Measurements from ENCODE around the gene THADA. TPM values are rescaled to one million over a fixed set of nuclear protein-coding genes. Genes with fewer than 3 reads are reported as not detected.
"Not testable (repeated sequence)": the region's sequence is repeated elsewhere in the genome, so short reads cannot be mapped to it uniquely, and the experiment has no call there.

THADA gene
- total RNA-seq, 1 experiment from 2014 or later, result 27.5 TPM

- TF ChIP-seq NFATC4 (CRISPR knock-in tag; IDR thresholded peaks at IDR 0.05) (no peak), ZNF317 (CRISPR knock-in tag; IDR thresholded peaks at IDR 0.05; ENCODE audit: borderline replicate concordance, low read depth) (no peak), MAX (CRISPR knock-in tag; IDR thresholded peaks at IDR 0.05) (no peak), ATF2 (CRISPR knock-in tag; IDR thresholded peaks at IDR 0.05; ENCODE audit: borderline replicate concordance, low read depth) (no peak), MYBL2 (CRISPR knock-in tag; IDR thresholded peaks at IDR 0.05) (no peak)
- TF ChIP-seq, protein P1, sequence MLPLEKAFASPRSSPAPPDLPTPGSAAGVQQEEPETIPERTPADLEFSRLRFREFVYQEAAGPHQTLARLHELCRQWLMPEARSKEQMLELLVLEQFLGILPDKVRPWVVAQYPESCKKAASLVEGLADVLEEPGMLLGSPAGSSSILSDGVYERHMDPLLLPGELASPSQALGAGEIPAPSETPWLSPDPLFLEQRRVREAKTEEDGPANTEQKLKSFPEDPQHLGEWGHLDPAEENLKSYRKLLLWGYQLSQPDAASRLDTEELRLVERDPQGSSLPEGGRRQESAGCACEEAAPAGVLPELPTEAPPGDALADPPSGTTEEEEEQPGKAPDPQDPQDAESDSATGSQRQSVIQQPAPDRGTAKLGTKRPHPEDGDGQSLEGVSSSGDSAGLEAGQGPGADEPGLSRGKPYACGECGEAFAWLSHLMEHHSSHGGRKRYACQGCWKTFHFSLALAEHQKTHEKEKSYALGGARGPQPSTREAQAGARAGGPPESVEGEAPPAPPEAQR (CRISPR knock-in tag; IDR thresholded peaks at IDR 0.05), result no peak
- TF ChIP-seq, protein P2, sequence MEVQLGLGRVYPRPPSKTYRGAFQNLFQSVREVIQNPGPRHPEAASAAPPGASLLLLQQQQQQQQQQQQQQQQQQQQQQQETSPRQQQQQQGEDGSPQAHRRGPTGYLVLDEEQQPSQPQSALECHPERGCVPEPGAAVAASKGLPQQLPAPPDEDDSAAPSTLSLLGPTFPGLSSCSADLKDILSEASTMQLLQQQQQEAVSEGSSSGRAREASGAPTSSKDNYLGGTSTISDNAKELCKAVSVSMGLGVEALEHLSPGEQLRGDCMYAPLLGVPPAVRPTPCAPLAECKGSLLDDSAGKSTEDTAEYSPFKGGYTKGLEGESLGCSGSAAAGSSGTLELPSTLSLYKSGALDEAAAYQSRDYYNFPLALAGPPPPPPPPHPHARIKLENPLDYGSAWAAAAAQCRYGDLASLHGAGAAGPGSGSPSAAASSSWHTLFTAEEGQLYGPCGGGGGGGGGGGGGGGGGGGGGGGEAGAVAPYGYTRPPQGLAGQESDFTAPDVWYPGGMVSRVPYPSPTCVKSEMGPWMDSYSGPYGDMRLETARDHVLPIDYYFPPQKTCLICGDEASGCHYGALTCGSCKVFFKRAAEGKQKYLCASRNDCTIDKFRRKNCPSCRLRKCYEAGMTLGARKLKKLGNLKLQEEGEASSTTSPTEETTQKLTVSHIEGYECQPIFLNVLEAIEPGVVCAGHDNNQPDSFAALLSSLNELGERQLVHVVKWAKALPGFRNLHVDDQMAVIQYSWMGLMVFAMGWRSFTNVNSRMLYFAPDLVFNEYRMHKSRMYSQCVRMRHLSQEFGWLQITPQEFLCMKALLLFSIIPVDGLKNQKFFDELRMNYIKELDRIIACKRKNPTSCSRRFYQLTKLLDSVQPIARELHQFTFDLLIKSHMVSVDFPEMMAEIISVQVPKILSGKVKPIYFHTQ (CRISPR knock-in tag; IDR thresholded peaks at IDR 0.05), result no peak
Observed at GRCh38 chr2:43636621-43637020, 40.8 kb upstream of the THADA start (continued).

- ChIA-PET POLR2A (interaction anchor here (0.6 kb wide), 1 partner anchor 533 kb away, joined by 4 read pairs; the partner anchor contains the start of gene PPM1B), CTCF (interaction anchor here (1.1 to 2.1 kb wide), 5 partner anchors 26 to 496 kb away, joined by 3 to 9 read pairs (median 3); no protein-coding TSS in a partner anchor)
- peaks cover 23% of the 10 kb centered on the region for H3K27me3 Mint-ChIP-seq (ENCODE audit: low read depth)
- H3K4me1 Mint-ChIP-seq, result peaks cover 25% of the 10 kb centered on the region
- not testable (repeated sequence) for H3K27ac Mint-ChIP-seq; ATAC-seq; H3K9me3 Mint-ChIP-seq; H3K36me3 Mint-ChIP-seq; DNase-seq (ENCODE audit: low spot score)
- peak overlapping the region; percentile 42; the same call in 1 of the 2 replicates for H3K4me3 Mint-ChIP-seq
Observed at GRCh38 chr2:43636153-43636552, 40.3 kb upstream of the THADA start.

DNA sequence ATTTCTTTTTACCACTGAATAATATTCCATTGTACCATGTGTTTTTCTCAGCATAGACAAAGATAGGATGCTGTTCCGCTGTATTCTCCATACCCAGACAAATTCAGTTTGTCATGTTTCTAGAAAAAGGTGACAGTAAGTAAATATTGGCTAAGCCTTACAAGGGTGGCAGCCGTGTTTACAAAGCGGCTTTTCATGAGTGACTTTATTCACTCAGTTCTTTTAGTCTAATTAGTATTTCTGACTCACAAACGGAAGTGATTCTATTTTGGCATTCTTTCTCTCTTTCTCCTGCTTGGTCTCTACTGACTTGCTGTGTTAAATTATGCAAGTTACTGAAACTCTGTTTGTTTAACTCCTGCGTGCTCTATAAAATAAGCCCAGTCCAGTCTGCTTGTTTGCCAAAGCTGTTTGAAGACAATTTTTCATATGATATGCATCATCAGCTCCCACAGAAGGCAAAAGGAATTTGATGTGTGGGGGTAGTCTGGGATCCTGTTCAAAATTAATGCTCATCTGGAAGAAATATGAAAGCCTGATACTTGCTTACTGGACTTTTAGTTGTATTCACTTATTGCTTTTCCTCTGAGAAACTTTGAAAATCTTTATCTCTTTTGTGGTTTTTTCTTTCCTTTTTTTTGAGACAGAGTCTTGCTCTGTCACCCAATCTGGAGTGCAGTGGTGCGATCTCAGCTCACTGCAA is 38.9 kb upstream of the THADA start:
- no peak for ATAC-seq
- Mint-ChIP-seq H3K4me1 (peaks cover 25% of the 10 kb centered on the region), H3K27ac (no peak overlapping the region), H3K36me3 (peaks cover 4% of the 10 kb centered on the region; the same call in 1 of the 2 replicates), H3K27me3 (ENCODE audit: low read depth) (peaks cover 23% of the 10 kb centered on the region), H3K4me3 (no peak overlapping the region), H3K9me3 (peaks cover 5% of the 10 kb centered on the region)
- ChIA-PET POLR2A (no interaction called here), CTCF (no interaction called here)
- TF ChIP-seq, protein P1 (CRISPR knock-in tag; IDR thresholded peaks at IDR 0.05), result no peak
- TF ChIP-seq GABPB1 (CRISPR knock-in tag; IDR thresholded peaks at IDR 0.05), result peak; percentile 83
- no peak for DNase-seq (ENCODE audit: low spot score)

GRCh38 chr2:43631618-43632317 is 35.9 kb upstream of the THADA start:
- H3K27me3 Mint-ChIP-seq (ENCODE audit: low read depth), result peaks cover 9% of the 10 kb centered on the region
- H3K36me3 Mint-ChIP-seq, result no peaks in the 10 kb centered on the region
- peaks cover 18% of the 10 kb centered on the region for H3K4me1 Mint-ChIP-seq
- POLR2A ChIA-PET, result no interaction called here
- no peak for ATAC-seq
- H3K27ac Mint-ChIP-seq, result no peak overlapping the region
- H3K9me3 Mint-ChIP-seq, result no peaks in the 10 kb centered on the region
- CTCF ChIA-PET, result no interaction called here
- no peak for DNase-seq (ENCODE audit: low spot score)
- no peak overlapping the region for H3K4me3 Mint-ChIP-seq
- TF ChIP-seq PRRX2 (CRISPR knock-in tag; IDR thresholded peaks at IDR 0.05) (no peak), ZMAT4 (CRISPR knock-in tag; IDR thresholded peaks at IDR 0.05) (no peak), TEAD1 (CRISPR knock-in tag; IDR thresholded peaks at IDR 0.05) (no peak), ZNF512 (CRISPR knock-in tag; IDR thresholded peaks at IDR 0.05; ENCODE audit: borderline replicate concordance) (no peak)
- TF ChIP-seq, protein P3, sequence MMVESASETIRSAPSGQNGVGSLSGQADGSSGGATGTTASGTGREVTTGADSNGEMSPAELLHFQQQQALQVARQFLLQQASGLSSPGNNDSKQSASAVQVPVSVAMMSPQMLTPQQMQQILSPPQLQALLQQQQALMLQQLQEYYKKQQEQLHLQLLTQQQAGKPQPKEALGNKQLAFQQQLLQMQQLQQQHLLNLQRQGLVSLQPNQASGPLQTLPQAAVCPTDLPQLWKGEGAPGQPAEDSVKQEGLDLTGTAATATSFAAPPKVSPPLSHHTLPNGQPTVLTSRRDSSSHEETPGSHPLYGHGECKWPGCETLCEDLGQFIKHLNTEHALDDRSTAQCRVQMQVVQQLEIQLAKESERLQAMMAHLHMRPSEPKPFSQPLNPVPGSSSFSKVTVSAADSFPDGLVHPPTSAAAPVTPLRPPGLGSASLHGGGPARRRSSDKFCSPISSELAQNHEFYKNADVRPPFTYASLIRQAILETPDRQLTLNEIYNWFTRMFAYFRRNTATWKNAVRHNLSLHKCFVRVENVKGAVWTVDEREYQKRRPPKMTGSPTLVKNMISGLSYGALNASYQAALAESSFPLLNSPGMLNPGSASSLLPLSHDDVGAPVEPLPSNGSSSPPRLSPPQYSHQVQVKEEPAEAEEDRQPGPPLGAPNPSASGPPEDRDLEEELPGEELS (CRISPR knock-in tag; IDR thresholded peaks at IDR 0.05), result no peak
- TF ChIP-seq, protein P1 (CRISPR knock-in tag; IDR thresholded peaks at IDR 0.05), result no peak
